HT-29 (cell line): ENCODE measurements around the gene TRAPPC14. TPM values are rescaled to one million over a fixed set of nuclear protein-coding genes. Genes with fewer than 3 reads are reported as not detected.
"Not testable (repeated sequence)": the region's sequence is repeated elsewhere in the genome, so short reads cannot be mapped to it uniquely, and the experiment has no call there.

Source experiments
- DNase-seq: peaks from one replicate; pipeline ENCODE4 v3.0.0-alpha.2; 2015; ENCODE audit warnings: low spot score
- total RNA-seq: library from RNA; depleted of rRNA; stranded (reverse); fragments of >200 nt; shearing (Covaris generic); gene quantifications from 2 replicates; pipeline ENCODE4 v1.2.3, GENCODE V29; 2014; rRNA removed

TRAPPC14 gene
- 22.5 and 27.8 TPM in 2 replicates for total RNA-seq

- DNase-seq: peak; percentile 87
These were observed at the start of gene TRAPPC14 for GRCh38 chr7:100158229-100159098. TSS of gene TRAPPC14 (minus strand) at chr7:100158723. CDS start at chr7:100158499, 224 bp downstream.

GRCh38 chr7:100204454-100204853 lies 45.9 kb upstream of the TRAPPC14 start:
- DNase-seq: no peak

GRCh38 chr7:100200693-100201092 lies 42.2 kb upstream of the TRAPPC14 start:
- peak; percentile 28 for DNase-seq

GRCh38 chr7:100198266-100198665 lies 39.7 kb upstream of the TRAPPC14 start:
- no peak for DNase-seq

- not testable (repeated sequence) for DNase-seq
These were observed 37.4 kb upstream of the TRAPPC14 start for GRCh38 chr7:100195901-100196322.

GRCh38 chr7:100195222-100195621 lies 36.7 kb upstream of the TRAPPC14 start:
- no peak for DNase-seq

GRCh38 chr7:100192969-100193368 lies 34.4 kb upstream of the TRAPPC14 start:
- DNase-seq: no peak

DNA sequence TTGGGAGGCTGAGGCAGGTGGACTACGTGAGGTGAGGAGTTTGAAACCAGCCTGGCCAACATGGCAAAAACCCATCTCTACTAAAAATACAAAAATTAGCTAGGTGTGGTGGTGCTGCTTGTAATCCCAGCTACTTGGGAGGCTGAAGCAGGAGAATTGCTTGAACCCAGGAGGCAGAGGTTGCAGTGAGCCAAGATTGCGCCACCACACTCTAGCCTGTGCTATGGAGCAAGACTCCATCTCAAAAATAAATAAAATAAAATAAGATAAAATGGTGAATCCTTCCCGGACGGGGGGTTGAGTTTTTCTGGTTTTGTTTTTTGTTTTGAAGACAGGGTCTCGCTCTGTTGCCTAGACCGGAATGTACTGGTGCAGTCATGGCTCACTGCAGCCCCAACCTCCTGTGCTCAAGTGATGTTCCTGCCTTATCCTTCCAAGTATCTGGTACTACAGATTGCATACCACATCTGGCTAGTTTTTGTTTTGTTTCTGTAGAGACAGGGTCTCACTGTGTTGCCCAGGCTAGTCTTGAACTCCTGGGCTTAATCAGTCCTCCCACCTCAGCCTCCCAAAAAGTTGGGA lies 33.8 kb upstream of the TRAPPC14 start:
- DNase-seq: not testable (repeated sequence)

DNA sequence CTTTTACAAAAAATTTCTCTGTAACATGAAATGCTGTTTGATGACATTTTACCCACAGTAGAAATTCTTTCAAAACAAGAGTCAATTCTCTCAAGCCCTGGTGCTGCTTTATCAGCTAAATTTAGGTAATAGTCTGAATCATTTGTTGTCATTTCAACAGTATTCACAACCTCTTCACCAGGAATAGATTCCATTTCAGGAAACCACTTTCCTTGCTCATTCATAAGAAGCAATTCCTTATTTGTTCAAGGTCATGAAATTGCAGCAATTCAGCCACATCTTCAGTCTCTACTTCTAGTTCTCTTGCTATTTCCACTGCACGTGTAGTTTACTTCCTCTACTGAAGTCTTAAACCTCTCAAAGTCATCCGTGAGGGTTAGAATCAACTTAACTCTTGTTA lies 33.3 kb upstream of the TRAPPC14 start:
- no peak for DNase-seq

- DNase-seq: peak; percentile 57
These were observed 31.7 kb upstream of the TRAPPC14 start for GRCh38 chr7:100190048-100190711.

DNA sequence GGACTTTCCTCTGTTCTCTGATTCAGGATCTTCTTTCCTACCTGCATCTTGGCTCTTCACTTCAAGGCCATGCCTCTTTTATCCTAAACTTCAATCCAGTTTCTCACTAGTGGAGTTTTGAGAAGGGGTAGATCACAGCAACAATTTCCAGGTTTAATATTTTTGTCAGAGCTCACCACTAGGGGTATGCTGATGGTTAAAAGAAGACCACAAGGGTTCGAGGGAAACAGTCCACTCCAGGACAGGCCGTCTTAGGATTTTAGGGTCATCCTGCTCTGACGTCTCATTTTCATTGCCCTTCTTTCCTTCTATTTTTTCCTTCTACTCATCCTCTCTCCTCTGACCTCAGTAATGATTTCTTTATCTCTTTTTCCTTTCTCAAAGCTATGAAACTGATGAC lies 30.5 kb upstream of the TRAPPC14 start:
- no peak for DNase-seq

DNA sequence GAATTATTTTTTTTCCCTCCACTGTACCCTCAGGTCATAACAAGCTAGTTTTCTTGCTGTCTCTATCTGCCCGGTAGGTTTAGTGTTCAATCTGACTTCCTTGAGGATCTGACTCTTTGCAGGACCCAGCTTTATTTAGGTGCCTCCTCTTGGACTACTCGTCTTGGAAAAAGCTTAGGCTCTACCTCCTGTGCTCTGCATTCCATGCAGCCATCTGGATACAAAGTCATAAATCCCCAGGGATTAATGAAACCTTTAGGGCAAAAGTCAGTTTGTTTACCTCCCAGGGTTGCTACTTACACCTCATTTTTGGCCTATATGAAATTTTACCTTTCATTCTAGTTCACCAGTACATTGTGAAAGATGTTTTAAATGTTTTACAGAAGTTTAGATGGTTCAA lies 27.2 kb upstream of the TRAPPC14 start:
- no peak for DNase-seq

GRCh38 chr7:100183090-100183489 lies 24.6 kb upstream of the TRAPPC14 start:
- not testable (repeated sequence) for DNase-seq

DNA sequence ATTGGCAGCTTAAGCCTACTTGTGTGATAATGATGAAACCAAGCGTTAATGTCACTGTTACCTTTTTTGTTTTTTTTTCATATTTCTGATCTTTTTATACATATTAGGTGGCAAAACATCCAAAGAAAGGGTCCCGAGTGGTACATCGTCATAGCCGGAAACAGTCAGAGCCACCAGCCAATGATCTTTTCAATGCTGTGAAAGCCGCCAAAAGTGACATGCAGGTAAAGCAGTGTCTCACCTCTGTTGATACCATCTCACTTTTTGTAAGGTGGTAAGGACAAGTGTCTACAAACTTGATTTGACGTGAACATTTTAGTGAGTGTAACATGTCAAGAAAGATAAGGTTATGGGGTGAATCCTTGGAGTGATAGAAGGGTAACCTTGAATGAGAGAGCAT lies 24.1 kb upstream of the TRAPPC14 start:
- DNase-seq: not testable (repeated sequence)

GRCh38 chr7:100180084-100180483 lies 21.6 kb upstream of the TRAPPC14 start:
- not testable (repeated sequence) for DNase-seq

DNA sequence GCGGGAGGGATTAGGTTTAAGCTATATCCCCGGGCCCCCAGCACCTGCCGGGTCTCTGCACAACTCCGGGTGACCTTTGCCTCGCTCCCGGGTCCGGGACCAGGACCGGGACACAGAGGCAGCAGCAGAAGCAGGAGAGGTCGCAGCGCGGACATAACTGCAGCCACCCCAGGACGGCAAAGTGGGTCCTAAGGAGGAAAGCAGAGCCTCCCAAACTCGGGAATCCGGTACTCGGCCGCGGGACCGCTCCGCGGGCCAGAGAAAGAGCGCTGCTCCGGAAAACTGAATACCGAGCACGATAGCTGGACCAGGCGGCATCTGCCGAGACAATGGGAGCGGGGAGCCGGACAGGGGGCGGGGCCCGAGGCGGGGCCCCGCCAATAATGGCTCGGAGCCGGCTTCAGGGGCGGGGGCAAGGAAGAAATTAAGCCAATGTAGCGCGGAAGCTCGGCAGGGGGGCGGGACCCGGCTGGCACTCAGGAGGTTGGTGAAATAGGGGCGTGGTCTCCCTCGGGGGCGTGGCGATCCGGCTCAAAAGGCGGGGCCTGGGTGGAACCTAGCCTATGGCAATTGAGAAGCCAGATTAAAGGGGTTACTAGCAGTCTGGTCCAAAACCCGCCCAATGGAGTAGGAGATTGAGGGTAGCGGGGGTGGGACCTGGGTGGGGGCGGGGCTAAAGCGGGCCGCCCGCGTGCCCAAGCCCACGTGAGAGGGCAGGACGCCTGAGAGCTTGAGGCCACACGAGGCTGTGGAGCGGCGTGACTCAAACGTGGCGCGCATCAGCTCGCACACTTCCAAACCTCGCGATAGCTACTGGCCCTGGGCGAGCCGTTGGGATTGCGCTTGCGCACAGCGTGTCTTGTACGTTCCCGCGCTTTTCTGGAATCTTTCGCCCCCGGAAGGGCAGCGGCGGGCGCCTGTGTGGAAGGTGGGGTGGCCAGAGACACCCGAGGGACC lies 18.8 kb upstream of the TRAPPC14 start, which contains the start of the genes GPC2 and STAG3:
TSS of gene GPC2 (minus strand) at position 337 of the 957 bp plus-strand sequence. CDS start at position 155, 182 bp downstream.
TSS of gene STAG3 (plus strand) at position 874 of the 957 bp plus-strand sequence. CDS start 2,639 bp downstream, outside the sequence.
- peak; percentile 98 for DNase-seq

- DNase-seq: no peak
These were observed 17.8 kb upstream of the TRAPPC14 start for GRCh38 chr7:100176096-100177044.

DNA sequence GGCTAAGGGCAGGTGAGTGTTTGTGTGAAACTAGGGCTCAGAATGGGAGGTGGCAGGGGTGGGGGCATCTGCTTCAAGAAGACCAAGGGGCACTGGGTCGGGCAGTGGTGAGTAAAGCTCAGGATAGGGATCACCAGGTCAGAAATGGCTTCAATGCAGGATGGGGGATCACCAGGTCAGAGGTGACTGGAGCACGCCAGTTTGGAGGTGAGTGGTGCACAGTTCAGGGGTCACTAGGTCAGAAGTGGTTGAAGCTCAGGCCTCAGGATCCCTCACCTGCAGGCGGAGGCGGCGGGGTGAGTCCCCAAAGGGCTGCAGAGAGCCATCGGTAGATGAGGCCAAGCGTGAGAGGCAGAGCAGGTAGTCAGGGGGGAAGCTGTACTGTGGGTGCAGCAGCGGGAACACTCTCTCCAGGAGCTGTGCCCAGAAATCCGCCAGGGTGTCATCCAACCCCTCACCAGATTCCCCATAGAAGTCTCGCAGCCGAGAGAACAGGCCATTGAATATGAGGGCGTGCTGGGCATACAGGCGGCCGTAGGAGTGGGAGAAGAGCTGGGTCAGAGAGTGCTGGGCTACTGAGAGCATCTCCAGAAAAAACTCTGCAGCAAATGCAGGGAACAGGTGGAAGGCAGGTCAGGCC lies 16.9 kb upstream of the TRAPPC14 start:
- no peak for DNase-seq

DNA sequence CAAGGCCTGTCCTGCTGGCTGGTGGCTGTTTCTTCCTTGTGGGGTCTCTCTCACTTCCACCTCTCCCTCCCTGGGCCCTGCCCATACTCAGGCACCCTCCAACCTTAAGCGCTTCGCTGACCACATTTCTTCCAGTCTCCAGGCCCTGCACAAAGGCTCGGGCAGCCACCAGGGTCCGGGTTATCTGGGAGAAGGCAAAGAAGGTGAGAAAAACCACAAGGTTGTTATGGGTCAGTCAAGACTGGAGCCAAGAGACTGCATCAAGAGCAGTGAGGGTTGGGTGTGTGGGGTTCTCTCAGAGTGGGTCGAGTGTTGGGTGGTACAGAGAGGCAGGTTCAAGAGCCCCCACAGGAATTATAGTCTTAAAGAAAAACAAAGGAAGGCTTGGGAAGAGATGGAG lies 16.1 kb upstream of the TRAPPC14 start:
- DNase-seq: no peak
